Endothelial cell of umbilical vein (primary cell): ENCODE data around the gene AKAP13. TPM values are rescaled to one million over a fixed set of nuclear protein-coding genes. Genes with fewer than 3 reads are reported as not detected.

Source experiments
- Bru-seq: library from RNA; stranded (reverse); fragments of 400-500 nt; gene quantifications from one replicate; lab custom pipeline; 2021; lab: Mats Ljungman, UMichigan
- BruChase-seq, 2 experiments: library from RNA; stranded (reverse); fragments of 400-500 nt; gene quantifications; one replicate each; lab custom pipeline; 2021; lab: Mats Ljungman, UMichigan
- BruUV-seq: library from RNA; stranded (reverse); fragments of 400-500 nt; replicated peaks from 2 replicates; lab custom pipeline; 2021; lab: Mats Ljungman, UMichigan
- CTCF ChIA-PET: fragments of 300-600, 350-600 bp; sonication (Branson Sonifier 250); formaldehyde crosslinking; loops from one replicate; lab custom pipeline; 2021; ENCODE audit warnings: antibody characterized with exemption, inconsistent platforms; lab: Charles Lee
- POLR2A ChIA-PET: fragments of 300-600, 350-600 bp; sonication (Branson Sonifier 250); formaldehyde crosslinking; loops from one replicate; lab custom pipeline; 2021; ENCODE audit warnings: antibody characterized with exemption, inconsistent platforms; lab: Charles Lee
- DNase-seq: peaks from one replicate; pipeline ENCODE4 v3.0.0-alpha.2; 2011; ENCODE audit warnings: low read depth, low spot score
- FAIRE-seq: peaks from 2 replicates; lab custom pipeline; 2011; peaks lifted over from hg19 to GRCh38; lab: Jason Lieb, UNC
- H2AFZ ChIP-seq: 2 replicates; pipeline ENCODE4 v1.6.0; 2012; ENCODE audit warnings: low read depth, low read length, control low read depth, inconsistent platforms
- H3K27ac ChIP-seq: 2 replicates; pipeline ENCODE4 v1.5.1; 2011; ENCODE audit warnings: low read depth, mild to moderate bottlenecking, control low read depth, low read length, moderate library complexity; ENCODE audit not compliant: insufficient read depth
- H3K27me3 ChIP-seq, 2 experiments: 2 replicates each; pipeline versions ENCODE4 v1.6.0 to v1.6.1; 2011; ENCODE audit warnings: low read length in 2 of 2, mixed read lengths in 1 of 2; ENCODE audit not compliant: control insufficient read depth in 2 of 2, insufficient read depth in 2 of 2
- H3K36me3 ChIP-seq, 2 experiments: 2 replicates in 1 of 2; 3 replicates in 1 of 2; pipeline ENCODE4 v1.5.1; 2011; ENCODE audit warnings: low read length in 2 of 2, mild to moderate bottlenecking in 1 of 2, moderate library complexity in 1 of 2; ENCODE audit not compliant: control insufficient read depth in 2 of 2, insufficient read depth in 2 of 2; ENCODE audit errors: extremely low read depth in 1 of 2
- H3K4me1 ChIP-seq: 3 replicates; pipeline ENCODE4 v1.5.1; 2011; ENCODE audit warnings: mild to moderate bottlenecking, low read length; ENCODE audit not compliant: control insufficient read depth, insufficient read depth; ENCODE audit errors: extremely low read depth
- H3K4me2 ChIP-seq: 2 replicates; pipeline ENCODE4 v1.6.1; 2011; ENCODE audit warnings: low read length, control low read depth, mixed read lengths; ENCODE audit not compliant: insufficient read depth
- H3K4me3 ChIP-seq, 3 experiments: fragments of 200-600 bp in 1 of 3; sonication (generic), shearing (Covaris generic) in 1 of 3; replicated peaks in 1 of 3; 2 replicates each; pipeline ENCODE4 v1.5.1; 2011 to 2016; ENCODE audit warnings: control low read depth in 3 of 3, low read length in 3 of 3, mild to moderate bottlenecking in 2 of 3, inconsistent platforms in 1 of 3, low read depth in 1 of 3, moderate library complexity in 1 of 3; ENCODE audit not compliant: insufficient read depth in 1 of 3
- H3K79me2 ChIP-seq: 2 replicates; pipeline ENCODE4 v1.6.0; 2012; ENCODE audit warnings: low read length, inconsistent platforms; ENCODE audit not compliant: control insufficient read depth, insufficient read depth
- H3K9ac ChIP-seq: replicated peaks from 2 replicates; pipeline ENCODE3; 2011; ENCODE audit warnings: low read length, control low read depth; ENCODE audit not compliant: insufficient read depth; ENCODE audit errors: extremely low read depth
- H3K9me1 ChIP-seq: replicated peaks from 3 replicates; pipeline ENCODE4 v1.6.0; 2011; ENCODE audit warnings: mild to moderate bottlenecking, low read length; ENCODE audit not compliant: control insufficient read depth, insufficient read depth; ENCODE audit errors: extremely low read depth
- H3K9me3 ChIP-seq: replicated peaks from 2 replicates; pipeline ENCODE4 v1.5.1; 2012; ENCODE audit warnings: low read length, inconsistent platforms; ENCODE audit not compliant: control insufficient read depth, insufficient read depth
- H4K20me1 ChIP-seq: replicated peaks from 2 replicates; pipeline ENCODE3; 2011; ENCODE audit warnings: mild to moderate bottlenecking, low read length; ENCODE audit not compliant: control insufficient read depth, insufficient read depth; ENCODE audit errors: extremely low read depth
- JUN ChIP-seq: IDR thresholded peaks from 2 replicates; pipeline ENCODE4 v1.6.1; 2011; ENCODE audit warnings: borderline replicate concordance, low read depth; ENCODE audit not compliant: insufficient read length, insufficient read depth
- POLR2A ChIP-seq: IDR thresholded peaks from 2 replicates; pipeline ENCODE4 v1.6.1; 2012; ENCODE audit warnings: low read depth, mild to moderate bottlenecking, control low read depth, low read length
- POLR2AphosphoS5 ChIP-seq: IDR thresholded peaks from 2 replicates; pipeline ENCODE4 v1.6.1; 2012; ENCODE audit warnings: low read depth, mild to moderate bottlenecking, control low read depth, low read length, moderate library complexity; ENCODE audit not compliant: insufficient read depth
- dilution Hi-C: fragments of 300-500 bp; cut with MboI; formaldehyde crosslinking; loops from one replicate; pipeline ENCODE4 v1.15.0; 2019; ENCODE audit warnings: low sequenced_read_pairs; ENCODE audit not compliant: extremely low pct_ligation_motif_present
- intact Hi-C: fragments of 100-400 bp; cut with micrococcal nuclease; formaldehyde crosslinking; loops from one replicate; pipeline ENCODE4 v1.10.0; 2022
- long read RNA-seq: library from polyadenylated mRNA; stranded (forward); transcript quantifications from one replicate; pipeline ENCODE4 v2.0.0, GENCODE V29; 2021
- polyA minus RNA-seq, 3 experiments: library from RNA; depleted of rRNA, polyadenylated mRNA; stranded (reverse); fragments of >200 nt; gene quantifications; 1 replicate in 1 of 3; 2 replicates in 2 of 3; pipeline ENCODE4 v1.2.3, GENCODE V29; 2011
- polyA plus RNA-seq, 4 experiments: library from polyadenylated mRNA; depleted of rRNA in 3 of 4; stranded (reverse) in 3 of 4; unstranded in 1 of 4; fragments of >200 nt; gene quantifications; 2 replicates each; pipeline versions ENCODE4 v1.2.1 to v1.2.3, GENCODE V29; 2011 to 2012; ENCODE audit warnings: missing spikeins in 1 of 4
- total RNA-seq: library from RNA; stranded (reverse); gene quantifications from 2 replicates; pipeline ENCODE4 v1.2.3, GENCODE V29; 2021

The AKAP13 gene, protein sequence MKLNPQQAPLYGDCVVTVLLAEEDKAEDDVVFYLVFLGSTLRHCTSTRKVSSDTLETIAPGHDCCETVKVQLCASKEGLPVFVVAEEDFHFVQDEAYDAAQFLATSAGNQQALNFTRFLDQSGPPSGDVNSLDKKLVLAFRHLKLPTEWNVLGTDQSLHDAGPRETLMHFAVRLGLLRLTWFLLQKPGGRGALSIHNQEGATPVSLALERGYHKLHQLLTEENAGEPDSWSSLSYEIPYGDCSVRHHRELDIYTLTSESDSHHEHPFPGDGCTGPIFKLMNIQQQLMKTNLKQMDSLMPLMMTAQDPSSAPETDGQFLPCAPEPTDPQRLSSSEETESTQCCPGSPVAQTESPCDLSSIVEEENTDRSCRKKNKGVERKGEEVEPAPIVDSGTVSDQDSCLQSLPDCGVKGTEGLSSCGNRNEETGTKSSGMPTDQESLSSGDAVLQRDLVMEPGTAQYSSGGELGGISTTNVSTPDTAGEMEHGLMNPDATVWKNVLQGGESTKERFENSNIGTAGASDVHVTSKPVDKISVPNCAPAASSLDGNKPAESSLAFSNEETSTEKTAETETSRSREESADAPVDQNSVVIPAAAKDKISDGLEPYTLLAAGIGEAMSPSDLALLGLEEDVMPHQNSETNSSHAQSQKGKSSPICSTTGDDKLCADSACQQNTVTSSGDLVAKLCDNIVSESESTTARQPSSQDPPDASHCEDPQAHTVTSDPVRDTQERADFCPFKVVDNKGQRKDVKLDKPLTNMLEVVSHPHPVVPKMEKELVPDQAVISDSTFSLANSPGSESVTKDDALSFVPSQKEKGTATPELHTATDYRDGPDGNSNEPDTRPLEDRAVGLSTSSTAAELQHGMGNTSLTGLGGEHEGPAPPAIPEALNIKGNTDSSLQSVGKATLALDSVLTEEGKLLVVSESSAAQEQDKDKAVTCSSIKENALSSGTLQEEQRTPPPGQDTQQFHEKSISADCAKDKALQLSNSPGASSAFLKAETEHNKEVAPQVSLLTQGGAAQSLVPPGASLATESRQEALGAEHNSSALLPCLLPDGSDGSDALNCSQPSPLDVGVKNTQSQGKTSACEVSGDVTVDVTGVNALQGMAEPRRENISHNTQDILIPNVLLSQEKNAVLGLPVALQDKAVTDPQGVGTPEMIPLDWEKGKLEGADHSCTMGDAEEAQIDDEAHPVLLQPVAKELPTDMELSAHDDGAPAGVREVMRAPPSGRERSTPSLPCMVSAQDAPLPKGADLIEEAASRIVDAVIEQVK (N-terminal part only)
- 80.3 and 87.8 TPM in 2 replicates for total RNA-seq
- 20.8 and 22.8 TPM in 2 replicates for polyA plus RNA-seq
- 14.3 and 15.7 TPM in 2 replicates for polyA plus RNA-seq (2011; cell fraction: cytosol; rRNA removed)
- 56.1 and 74.7 TPM in 2 replicates for polyA plus RNA-seq (2011; cell fraction: nucleus; rRNA removed)
- 30.6 and 35.5 TPM in 2 replicates for polyA plus RNA-seq (2012)
- 113 and 119 TPM in 2 replicates for polyA minus RNA-seq
- 55.7 TPM for polyA minus RNA-seq (2011; cell fraction: cytosol; rRNA and poly(A)+ RNA removed)
- polyA minus RNA-seq (2011; cell fraction: nucleus; rRNA and poly(A)+ RNA removed), result 234 and 316 TPM in 2 replicates
- percentile 92 among the genes with signal in this experiment for Bru-seq, nascent RNA
- BruChase-seq, experiment 1, labeled RNA remaining after a 6-hour chase, result percentile 78 among the genes with signal in this experiment
- BruChase-seq, experiment 2, labeled RNA remaining after a 2-hour chase, result percentile 85 among the genes with signal in this experiment
- long read RNA-seq, partial matches to known transcripts, result 8 of 36 reads
- long read RNA-seq, other reads (novel, unspliced or antisense), result 28 of 36 reads

DNA sequence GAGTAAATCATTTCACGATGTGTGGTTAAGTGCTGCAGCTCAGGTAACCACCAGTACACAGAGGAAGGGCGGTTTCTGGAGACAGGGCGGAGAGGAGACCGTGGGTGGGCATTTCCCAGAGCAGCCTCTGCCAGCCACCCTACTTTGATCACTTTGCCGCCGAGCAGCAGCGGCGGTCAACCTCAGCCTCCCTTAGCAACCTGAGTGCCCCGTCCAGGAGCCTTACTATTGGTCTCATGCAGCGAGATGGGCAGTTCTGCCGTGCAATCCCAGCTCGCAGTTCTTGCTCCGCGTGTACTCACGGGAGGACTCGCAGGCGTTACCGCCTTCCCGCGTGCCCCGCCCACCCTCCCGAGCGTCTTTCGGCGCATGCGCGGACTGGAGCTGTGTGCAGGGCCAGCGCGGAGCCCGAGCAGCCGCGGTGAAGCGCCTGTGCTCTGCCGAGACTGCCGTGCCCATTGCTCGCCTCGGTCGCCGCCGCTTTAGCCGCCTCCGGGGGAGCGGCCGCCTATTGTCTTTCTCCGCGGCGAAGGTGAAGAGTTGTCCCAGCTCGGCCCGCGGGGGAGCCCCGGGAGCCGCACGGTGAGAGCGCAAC is at the start of gene AKAP13:
TSS of gene AKAP13 (plus strand) at position 387 of the 595 bp plus-strand sequence. CDS start 105,118 bp downstream, outside the sequence.
- intact Hi-C loops (loop anchor here (1.0 to 2.0 kb wide), 5 partner anchors 25 to 98 kb away; no protein-coding TSS in a partner anchor), dilution Hi-C loops (no loop called here)
- POLR2A ChIA-PET, result interaction anchor here (0.6 to 2.2 kb wide), 6 partner anchors 16 to 178 kb away, joined by 3 to 13 read pairs (median 6); no protein-coding TSS in a partner anchor
- Histone ChIP-seq H3K27me3 (no peaks in the 10 kb centered on the region), H3K79me2 (peaks cover 34% of the 10 kb centered on the region), H3K9me3 (no peaks in the 10 kb centered on the region), H3K4me3 (peak within 1 kb of the TSS; percentile 57 to 79 (median 78)), H2AFZ (peak within 1 kb of the TSS; percentile 68), H3K36me3 (no peaks in the 10 kb centered on the region), H4K20me1 (no peaks in the 10 kb centered on the region), H3K9me1 (no peaks in the 10 kb centered on the region), H3K4me1 (peaks cover 8% of the 10 kb centered on the region), H3K4me2 (peak within 1 kb of the TSS; percentile 88), H3K27ac (peak within 1 kb of the TSS; percentile 56), H3K9ac (peak within 1 kb of the TSS; percentile 77)
- CTCF ChIA-PET, result interaction anchor here (0.6 to 2.6 kb wide), 9 partner anchors 9 to 810 kb away, joined by 3 to 24 read pairs (median 4); no protein-coding TSS in a partner anchor
- TF ChIP-seq POLR2AphosphoS5 (no peak), POLR2A (peak; percentile 54), JUN (no peak)
- FAIRE-seq (peak; percentile 95), DNase-seq (peak; percentile 99)
- BruUV-seq, result no TSS peak
